ENCODE measurements around the gene ATP8B3. TPM values are rescaled to one million over a fixed set of nuclear protein-coding genes. Genes with fewer than 3 reads are reported as not detected.

ATP8B3 gene
- total and polyA plus RNA-seq, 7 donors = under 0.01 to 3.9 (median 0.68) TPM; not detected in 2

DNA sequence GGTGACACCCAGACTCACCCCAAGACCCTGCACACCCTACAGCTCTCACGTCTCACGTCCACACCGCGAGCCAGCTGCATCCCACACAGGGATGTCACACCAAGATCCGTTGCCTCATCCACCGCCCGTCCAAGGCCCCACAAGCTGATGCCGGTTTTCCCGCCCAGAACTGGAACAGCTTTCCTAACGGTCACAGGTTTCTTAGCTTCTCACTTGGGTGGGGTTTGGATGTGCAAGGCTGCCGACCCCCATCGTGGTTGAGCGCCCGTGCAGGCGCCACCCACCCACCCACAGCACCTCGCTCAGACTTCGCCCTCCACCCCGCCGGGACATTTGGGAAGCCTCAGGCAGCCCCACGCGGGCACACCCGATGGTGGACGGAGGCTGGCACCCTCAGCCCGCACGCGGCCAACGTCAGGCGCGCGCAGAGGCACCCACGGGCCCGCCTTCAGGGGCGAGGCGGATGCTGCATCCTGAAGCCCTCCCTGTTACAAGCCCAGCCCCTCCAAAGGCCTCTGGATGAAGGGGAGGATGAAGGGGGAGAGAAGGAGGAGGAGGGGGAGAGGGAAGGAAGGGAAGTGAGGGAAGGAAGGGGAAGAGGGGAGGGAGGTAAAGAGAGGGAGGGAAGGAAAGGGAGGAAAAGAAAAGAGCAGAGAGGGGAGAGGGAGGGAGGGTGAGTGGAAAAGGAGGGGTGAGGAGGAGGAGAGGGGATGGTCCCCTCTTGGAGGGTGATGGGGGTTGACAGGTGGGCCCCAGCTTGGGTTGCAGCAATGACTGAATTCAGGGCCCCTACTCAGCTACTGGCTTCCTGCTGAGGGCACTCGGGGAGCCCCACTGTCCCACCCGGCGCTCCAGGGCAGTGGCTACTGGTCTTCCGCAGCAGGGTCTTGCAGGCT lies 45.9 kb downstream of the ATP8B3 start:
- intact Hi-C loops (cut with DNase I) = loop anchor here (2.0 to 10.0 kb wide), 3 partner anchors 61 to 311 kb away; partner anchors contain the start of gene APC2
- Histone ChIP-seq H3K36me3 (no peaks in the 10 kb centered on the region), H3K27ac (no peak overlapping the region), H3K4me3 (no peak overlapping the region), H3K4me1 (peaks cover 0 to 5% (median 0%) of the 10 kb centered on the region in 4 donors), H3K9me3 (peaks cover 6 to 10% (median 7%) of the 10 kb centered on the region in 4 donors), H3K27me3 (peaks cover 33 to 99% (median 99%) of the 10 kb centered on the region in 3 donors)
- no peak for TF ChIP-seq POLR2A (IDR thresholded peaks at IDR 0.05)
- no peak for TF ChIP-seq EP300 (IDR thresholded peaks at IDR 0.05)
- TF ChIP-seq POLR2AphosphoS5 (IDR thresholded peaks at IDR 0.05) = no peak
- TF ChIP-seq, protein P1, sequence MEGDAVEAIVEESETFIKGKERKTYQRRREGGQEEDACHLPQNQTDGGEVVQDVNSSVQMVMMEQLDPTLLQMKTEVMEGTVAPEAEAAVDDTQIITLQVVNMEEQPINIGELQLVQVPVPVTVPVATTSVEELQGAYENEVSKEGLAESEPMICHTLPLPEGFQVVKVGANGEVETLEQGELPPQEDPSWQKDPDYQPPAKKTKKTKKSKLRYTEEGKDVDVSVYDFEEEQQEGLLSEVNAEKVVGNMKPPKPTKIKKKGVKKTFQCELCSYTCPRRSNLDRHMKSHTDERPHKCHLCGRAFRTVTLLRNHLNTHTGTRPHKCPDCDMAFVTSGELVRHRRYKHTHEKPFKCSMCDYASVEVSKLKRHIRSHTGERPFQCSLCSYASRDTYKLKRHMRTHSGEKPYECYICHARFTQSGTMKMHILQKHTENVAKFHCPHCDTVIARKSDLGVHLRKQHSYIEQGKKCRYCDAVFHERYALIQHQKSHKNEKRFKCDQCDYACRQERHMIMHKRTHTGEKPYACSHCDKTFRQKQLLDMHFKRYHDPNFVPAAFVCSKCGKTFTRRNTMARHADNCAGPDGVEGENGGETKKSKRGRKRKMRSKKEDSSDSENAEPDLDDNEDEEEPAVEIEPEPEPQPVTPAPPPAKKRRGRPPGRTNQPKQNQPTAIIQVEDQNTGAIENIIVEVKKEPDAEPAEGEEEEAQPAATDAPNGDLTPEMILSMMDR (IDR thresholded peaks at IDR 0.05) = no peak
- 5 to 8% methylated on average over 38 of the region's 38 CpGs for WGBS, 2 donors
- DNase-seq = no peak

DNA sequence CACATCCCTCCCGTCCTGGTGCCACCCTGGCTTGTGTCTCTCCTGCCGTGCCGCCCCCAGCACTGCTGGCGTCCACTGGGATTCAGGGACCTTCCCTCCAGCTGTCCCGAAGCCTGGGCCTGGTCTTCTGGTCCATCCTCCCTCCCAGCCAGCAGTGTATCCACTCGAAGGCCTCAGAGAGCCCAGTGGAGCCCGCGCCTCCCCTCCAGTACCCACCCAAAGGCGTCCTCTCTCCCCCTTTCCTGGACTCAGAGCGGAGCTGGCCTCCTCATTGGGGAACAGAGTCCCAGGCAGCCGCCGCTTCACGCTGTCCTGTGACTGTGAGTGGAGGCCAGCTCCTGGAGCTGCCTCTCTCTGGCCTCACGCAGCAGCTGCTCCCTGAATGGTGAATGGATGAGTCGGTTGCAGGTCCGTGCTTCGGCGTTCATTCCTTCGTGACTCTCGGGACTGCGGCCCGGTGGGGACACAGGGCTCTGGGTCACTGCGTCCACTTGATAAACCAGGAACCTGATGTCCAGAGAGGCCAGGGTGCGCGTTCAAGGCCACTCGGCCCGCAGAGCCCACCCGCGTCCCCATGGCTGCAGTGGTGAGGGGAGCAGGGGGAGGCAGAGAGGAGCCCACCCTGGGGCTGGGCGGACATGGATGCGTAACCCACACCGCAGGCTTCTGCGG lies 46.7 kb downstream of the ATP8B3 start:
- 12 to 22% methylated on average over 33 of the region's 33 CpGs for WGBS, 2 donors
- intact Hi-C loops (cut with DNase I) = loop anchor here (5.0 to 10.0 kb wide), 2 partner anchors 93 to 311 kb away; partner anchors contain the start of gene APC2

DNA sequence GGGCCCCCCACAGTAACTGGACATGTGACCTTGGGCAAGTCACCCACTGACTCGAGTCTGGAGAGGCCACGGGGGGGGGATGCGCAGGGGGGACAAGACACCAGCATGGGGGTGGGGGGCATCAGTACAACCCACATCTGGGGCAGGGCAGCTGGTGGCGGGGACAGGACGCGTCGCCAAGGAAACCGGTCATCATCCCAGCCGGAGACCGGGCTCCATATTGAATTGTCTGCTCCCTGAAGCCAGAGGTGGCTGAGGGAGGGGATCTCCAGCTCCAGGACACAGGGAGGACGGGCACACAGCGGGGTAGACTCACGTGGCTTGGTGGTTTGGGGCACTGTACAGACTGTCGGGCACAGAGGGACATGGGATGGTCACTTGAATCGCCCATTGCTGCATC lies 47.3 kb downstream of the ATP8B3 start:
- no peak overlapping the region for H3K27ac ChIP-seq
- WGBS, 2 donors = 11 to 13% methylated on average over 15 of the region's 15 CpGs
- H3K9me3 ChIP-seq = no peaks in the 10 kb centered on the region
- DNase-seq = no peak
- H3K4me1 ChIP-seq = peaks cover 0 to 5% (median 0%) of the 10 kb centered on the region in 4 donors
- H3K36me3 ChIP-seq = no peaks in the 10 kb centered on the region
- intact Hi-C loops (cut with DNase I) = loop anchor here (5.0 to 10.0 kb wide), 2 partner anchors 92 to 310 kb away; partner anchors contain the start of gene APC2
- peaks cover 41 to 100% (median 99%) of the 10 kb centered on the region in 3 donors for H3K27me3 ChIP-seq
- TF ChIP-seq EP300 (IDR thresholded peaks at IDR 0.05) = no peak
- TF ChIP-seq, protein P1 (IDR thresholded peaks at IDR 0.05) = no peak
- no peak for TF ChIP-seq POLR2A (IDR thresholded peaks at IDR 0.05)
- no peak for TF ChIP-seq POLR2AphosphoS5 (IDR thresholded peaks at IDR 0.05)
- no peak overlapping the region for H3K4me3 ChIP-seq

More for the DNA sequence above, 46.7 kb downstream of the ATP8B3 start:
- DNase-seq = no peak
- Histone ChIP-seq H3K4me3 (no peak overlapping the region), H3K4me1 (peaks cover 0 to 5% (median 0%) of the 10 kb centered on the region in 4 donors), H3K27ac (no peak overlapping the region), H3K9me3 (peaks cover 0 to 2% (median under 1%) of the 10 kb centered on the region in 4 donors), H3K36me3 (no peaks in the 10 kb centered on the region), H3K27me3 (peaks cover 38 to 100% (median 97%) of the 10 kb centered on the region in 3 donors)
- TF ChIP-seq POLR2A (IDR thresholded peaks at IDR 0.05) = no peak
- TF ChIP-seq EP300 (IDR thresholded peaks at IDR 0.05) = no peak
- TF ChIP-seq POLR2AphosphoS5 (IDR thresholded peaks at IDR 0.05) = no peak
- TF ChIP-seq, protein P1 (IDR thresholded peaks at IDR 0.05) = no peak

DNA sequence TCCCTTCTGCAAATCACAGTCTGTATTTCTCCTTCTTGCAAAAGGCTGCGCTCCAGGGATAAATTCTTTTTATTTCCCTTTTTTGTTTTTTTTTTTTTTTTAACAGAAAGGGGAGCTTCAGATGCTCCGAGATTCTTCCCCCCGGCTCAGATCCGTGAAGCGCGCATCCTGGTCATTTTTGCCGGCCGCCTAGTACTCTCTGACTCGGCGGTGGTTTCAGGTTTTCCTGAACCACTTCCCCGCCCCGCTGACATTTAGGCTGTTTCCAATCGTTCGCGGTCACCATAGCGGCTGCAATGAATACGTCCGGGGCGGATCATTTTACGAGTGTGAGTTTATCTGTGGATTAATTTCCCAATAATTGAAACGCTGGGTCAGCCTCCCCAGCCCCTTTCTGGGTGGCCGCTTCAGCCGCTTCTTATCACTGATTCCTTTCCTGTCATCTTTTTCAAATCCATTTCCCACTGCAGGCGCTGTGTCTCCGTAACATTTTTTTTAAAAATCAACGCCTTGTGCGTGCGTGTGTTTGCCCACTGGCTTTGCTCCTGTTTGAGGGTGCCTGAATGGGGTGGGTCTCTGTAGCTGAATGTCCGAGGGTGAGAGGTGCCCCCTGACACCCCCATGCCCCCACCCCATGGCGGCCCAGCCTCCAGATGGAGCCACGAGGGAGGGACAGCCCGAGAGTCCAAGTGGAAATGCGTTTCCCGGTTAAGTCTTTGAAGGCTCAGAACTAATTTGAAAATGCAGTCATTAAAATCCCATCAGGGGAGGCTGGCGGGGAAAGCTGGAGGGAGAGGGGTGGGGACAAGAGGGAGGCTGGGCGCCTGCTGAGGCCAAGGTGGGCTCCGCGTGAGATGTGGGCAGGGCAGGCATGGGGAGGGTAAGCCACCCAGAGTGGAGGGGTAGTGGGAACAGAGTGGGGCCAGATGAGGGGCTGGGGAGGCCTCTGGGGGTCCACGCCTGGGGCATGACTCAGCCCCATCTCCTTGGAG lies 48.1 kb downstream of the ATP8B3 start:
- Histone ChIP-seq H3K27ac (no peak overlapping the region), H3K4me1 (peaks cover 0 to 5% (median 0%) of the 10 kb centered on the region in 4 donors), H3K36me3 (no peaks in the 10 kb centered on the region), H3K9me3 (no peaks in the 10 kb centered on the region), H3K4me3 (no peak overlapping the region), H3K27me3 (peaks cover 45 to 100% (median 99%) of the 10 kb centered on the region in 3 donors)
- 11 to 18% methylated on average over 39 of the region's 39 CpGs for WGBS, 2 donors
- intact Hi-C loops (cut with DNase I) = loop anchor here (10.0 kb wide), 1 partner anchor 309 kb away; the partner anchor contains the start of gene APC2
- no peak for TF ChIP-seq POLR2AphosphoS5 (IDR thresholded peaks at IDR 0.05)
- TF ChIP-seq, protein P1 (IDR thresholded peaks at IDR 0.05) = no peak
- TF ChIP-seq EP300 (IDR thresholded peaks at IDR 0.05) = no peak
- TF ChIP-seq POLR2A (IDR thresholded peaks at IDR 0.05) = no peak
- no peak for DNase-seq

Data from sigmoid colon (tissue), 7 donors.